Astrocyte (in vitro differentiated cells and primary cell): ENCODE data around the gene PDCD1. TPM values are rescaled to one million over a fixed set of nuclear protein-coding genes. Genes with fewer than 3 reads are reported as not detected.
"Not testable (repeated sequence)": the region's sequence is repeated elsewhere in the genome, so short reads cannot be mapped to it uniquely, and the experiment has no call there.

ENCODE experiments used
- DNase-seq: peaks from one replicate; pipeline ENCODE4 v3.0.0-alpha.2; 2010; ENCODE audit warnings: low read depth
- FAIRE-seq: peaks from 2 replicates; lab custom pipeline; 2011; peaks lifted over from hg19 to GRCh38; lab: Jason Lieb, UNC
- H2AFZ ChIP-seq: 2 replicates; pipeline ENCODE4 v1.6.0; 2012; ENCODE audit warnings: low read depth, low read length, inconsistent platforms
- H3K27ac ChIP-seq: 2 replicates; pipeline ENCODE4 v1.5.1; 2011; ENCODE audit warnings: low read depth, low read length, inconsistent platforms
- H3K27me3 ChIP-seq: 2 replicates; pipeline ENCODE4 v1.6.0; 2011; ENCODE audit warnings: low read length, inconsistent platforms; ENCODE audit not compliant: insufficient read depth
- H3K36me3 ChIP-seq: 2 replicates; pipeline ENCODE4 v1.5.1; 2011; ENCODE audit warnings: low read length, inconsistent platforms; ENCODE audit not compliant: insufficient read depth
- H3K4me1 ChIP-seq: 2 replicates; pipeline ENCODE4 v1.5.1; 2011; ENCODE audit warnings: low read length, inconsistent platforms; ENCODE audit not compliant: insufficient read depth
- H3K4me2 ChIP-seq: 2 replicates; pipeline ENCODE4 v1.6.0; 2012; ENCODE audit warnings: low read length, inconsistent platforms
- H3K4me3 ChIP-seq: 2 replicates; pipeline ENCODE4 v1.5.1; 2011; ENCODE audit warnings: low read depth, mild to moderate bottlenecking, low read length, inconsistent platforms; ENCODE audit not compliant: insufficient read depth
- H3K79me2 ChIP-seq: 2 replicates; pipeline ENCODE4 v1.6.0; 2012; ENCODE audit warnings: mild to moderate bottlenecking, low read length, inconsistent platforms; ENCODE audit not compliant: insufficient read depth
- H3K9ac ChIP-seq: 2 replicates; pipeline ENCODE4 v1.6.0; 2012; ENCODE audit warnings: mild to moderate bottlenecking, low read length, inconsistent platforms
- H3K9me3 ChIP-seq: 2 replicates; pipeline ENCODE4 v1.5.1; 2012; ENCODE audit warnings: low read depth, mild to moderate bottlenecking, low read length, inconsistent platforms; ENCODE audit not compliant: insufficient read depth
- H4K20me1 ChIP-seq: 2 replicates; pipeline ENCODE4 v1.6.0; 2012; ENCODE audit warnings: low read length, inconsistent platforms; ENCODE audit not compliant: insufficient read depth
- H3K27ac Mint-ChIP-seq: one replicate; pipeline ENCODE4 v1.8.0; 2021; ENCODE audit warnings: mild to moderate bottlenecking, mixed read lengths; ENCODE audit not compliant: unreplicated experiment
- H3K27me3 Mint-ChIP-seq: one replicate; pipeline ENCODE4 v1.8.0; 2021; ENCODE audit warnings: low read depth, mixed read lengths; ENCODE audit not compliant: unreplicated experiment
- H3K36me3 Mint-ChIP-seq: one replicate; pipeline ENCODE4 v1.8.0; 2021; ENCODE audit warnings: low read depth, mixed read lengths; ENCODE audit not compliant: unreplicated experiment
- H3K4me1 Mint-ChIP-seq: one replicate; pipeline ENCODE4 v1.8.0; 2021; ENCODE audit warnings: low read depth, mixed read lengths; ENCODE audit not compliant: unreplicated experiment
- H3K4me3 Mint-ChIP-seq: one replicate; pipeline ENCODE4 v1.8.0; 2021; ENCODE audit warnings: mild to moderate bottlenecking, moderate library complexity, mixed read lengths; ENCODE audit not compliant: unreplicated experiment
- H3K9me3 Mint-ChIP-seq: one replicate; pipeline ENCODE4 v1.8.0; 2021; ENCODE audit warnings: mild to moderate bottlenecking, mixed read lengths; ENCODE audit not compliant: unreplicated experiment
- EZH2 ChIP-seq: IDR thresholded peaks from 2 replicates; pipeline ENCODE4 v1.6.1; 2012; ENCODE audit warnings: mild to moderate bottlenecking, low read length, inconsistent platforms; ENCODE audit not compliant: insufficient read depth
- total RNA-seq: library from RNA; stranded (reverse); gene quantifications from 2 replicates; pipeline ENCODE4 v1.2.1, GENCODE V29; 2021
- TF ChIP-seq, protein P1 (sequence below): IDR thresholded peaks from 2 replicates; pipeline ENCODE4 v1.5.1; 2011; ENCODE audit warnings: low read depth, mild to moderate bottlenecking, inconsistent platforms, low read length, moderate library complexity; ENCODE audit not compliant: insufficient read depth

Gene PDCD1
- total RNA-seq, 1 donor from 2014 or later, result not detected

- H3K27ac ChIP-seq, result no peak overlapping the region
- Mint-ChIP-seq H3K27ac (no peak overlapping the region), H3K9me3 (peaks cover 11% of the 10 kb centered on the region), H3K27me3 (peaks cover 18% of the 10 kb centered on the region), H3K36me3 (no peaks in the 10 kb centered on the region), H3K4me1 (peaks cover 5% of the 10 kb centered on the region), H3K4me3 (no peak overlapping the region)
- H3K4me3 ChIP-seq, result no peak overlapping the region
- no peaks in the 10 kb centered on the region for H3K4me1 ChIP-seq
- no peaks in the 10 kb centered on the region for H3K79me2 ChIP-seq
- FAIRE-seq (no peak), DNase-seq (peak; percentile 68)
- TF ChIP-seq, protein P1, sequence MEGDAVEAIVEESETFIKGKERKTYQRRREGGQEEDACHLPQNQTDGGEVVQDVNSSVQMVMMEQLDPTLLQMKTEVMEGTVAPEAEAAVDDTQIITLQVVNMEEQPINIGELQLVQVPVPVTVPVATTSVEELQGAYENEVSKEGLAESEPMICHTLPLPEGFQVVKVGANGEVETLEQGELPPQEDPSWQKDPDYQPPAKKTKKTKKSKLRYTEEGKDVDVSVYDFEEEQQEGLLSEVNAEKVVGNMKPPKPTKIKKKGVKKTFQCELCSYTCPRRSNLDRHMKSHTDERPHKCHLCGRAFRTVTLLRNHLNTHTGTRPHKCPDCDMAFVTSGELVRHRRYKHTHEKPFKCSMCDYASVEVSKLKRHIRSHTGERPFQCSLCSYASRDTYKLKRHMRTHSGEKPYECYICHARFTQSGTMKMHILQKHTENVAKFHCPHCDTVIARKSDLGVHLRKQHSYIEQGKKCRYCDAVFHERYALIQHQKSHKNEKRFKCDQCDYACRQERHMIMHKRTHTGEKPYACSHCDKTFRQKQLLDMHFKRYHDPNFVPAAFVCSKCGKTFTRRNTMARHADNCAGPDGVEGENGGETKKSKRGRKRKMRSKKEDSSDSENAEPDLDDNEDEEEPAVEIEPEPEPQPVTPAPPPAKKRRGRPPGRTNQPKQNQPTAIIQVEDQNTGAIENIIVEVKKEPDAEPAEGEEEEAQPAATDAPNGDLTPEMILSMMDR, result no peak
- TF ChIP-seq EZH2, result no peak
- H3K9me3 ChIP-seq, result no peaks in the 10 kb centered on the region
- no peaks in the 10 kb centered on the region for H3K36me3 ChIP-seq
- peaks cover 24% of the 10 kb centered on the region for H3K27me3 ChIP-seq
- H3K9ac ChIP-seq, result no peak overlapping the region
- peak overlapping the region; percentile 53 for H3K4me2 ChIP-seq
- no peak overlapping the region for H2AFZ ChIP-seq
- H4K20me1 ChIP-seq, result no peaks in the 10 kb centered on the region
These were observed 25.5 kb downstream of the PDCD1 start for GRCh38 chr2:241833101-241833663.

GRCh38 chr2:241827394-241827793 lies 31.3 kb downstream of the PDCD1 start:
- no peak overlapping the region for H3K27ac Mint-ChIP-seq
- H3K4me2 ChIP-seq, result no peak overlapping the region
- peaks cover 27% of the 10 kb centered on the region for H3K27me3 Mint-ChIP-seq
- H3K9me3 Mint-ChIP-seq, result peaks cover 32% of the 10 kb centered on the region
- H3K4me3 ChIP-seq, result no peak overlapping the region
- H3K27me3 ChIP-seq, result peaks cover 4% of the 10 kb centered on the region
- no peaks in the 10 kb centered on the region for H4K20me1 ChIP-seq
- H3K9me3 ChIP-seq, result peaks cover 13% of the 10 kb centered on the region
- DNase-seq (no peak), FAIRE-seq (no peak)
- no peak overlapping the region for H3K27ac ChIP-seq
- H3K4me1 ChIP-seq, result no peaks in the 10 kb centered on the region
- H2AFZ ChIP-seq, result no peak overlapping the region
- no peak overlapping the region for H3K9ac ChIP-seq
- peaks cover 1% of the 10 kb centered on the region for H3K36me3 Mint-ChIP-seq
- no peak overlapping the region for H3K4me3 Mint-ChIP-seq
- H3K36me3 ChIP-seq, result no peaks in the 10 kb centered on the region
- TF ChIP-seq EZH2, result no peak
- TF ChIP-seq, protein P1, result no peak
- no peaks in the 10 kb centered on the region for H3K4me1 Mint-ChIP-seq
- no peaks in the 10 kb centered on the region for H3K79me2 ChIP-seq

DNA sequence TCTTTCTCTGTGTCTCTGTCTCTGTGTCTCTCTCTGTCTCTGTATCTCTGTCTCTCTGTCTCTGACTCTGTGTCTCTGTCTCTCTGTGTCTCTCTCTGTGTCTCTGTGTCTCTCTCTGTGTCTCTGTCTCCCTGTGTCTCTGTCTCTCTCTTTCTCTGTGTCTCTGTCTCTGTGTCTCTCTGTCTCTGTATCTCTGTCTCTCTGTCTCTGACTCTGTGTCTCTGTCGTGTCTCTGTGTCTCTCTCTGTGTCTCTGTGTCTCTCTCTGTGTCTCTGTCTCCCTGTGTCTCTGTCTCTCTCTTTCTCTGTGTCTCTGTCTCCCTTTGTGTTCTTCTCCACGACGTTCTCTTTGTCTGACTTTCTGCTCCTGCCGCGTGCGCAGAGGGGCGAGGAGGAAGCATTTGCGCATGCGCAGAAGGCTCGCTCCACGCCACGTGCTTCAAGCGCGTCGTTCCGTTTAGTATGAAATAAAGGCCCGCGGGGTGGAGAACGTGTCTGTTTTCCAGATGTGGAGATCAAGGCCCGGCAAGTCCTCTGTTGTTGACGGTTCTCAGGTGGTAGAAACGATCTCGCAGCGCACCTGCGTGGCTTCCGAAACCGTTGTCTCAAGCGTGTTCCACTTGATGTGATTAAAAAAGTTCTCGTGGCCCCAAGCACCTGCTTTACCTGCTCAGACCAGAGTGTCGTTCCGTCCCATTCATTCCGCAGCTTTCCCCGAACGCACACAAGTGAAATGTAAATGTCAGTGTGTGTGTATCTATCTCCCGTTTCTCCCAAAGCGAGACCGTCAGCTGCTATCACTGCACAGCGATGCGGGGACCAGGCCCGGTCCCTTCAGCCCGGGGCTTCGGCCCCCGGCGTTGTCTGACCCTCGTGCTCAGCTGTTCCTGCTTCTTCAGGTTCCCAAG lies 34.9 kb downstream of the PDCD1 start:
- H3K27me3 ChIP-seq, FAIRE-seq, H3K4me1 ChIP-seq, H3K27ac Mint-ChIP-seq, H4K20me1 ChIP-seq, H3K36me3 ChIP-seq, H3K36me3 Mint-ChIP-seq, H3K4me2 ChIP-seq, DNase-seq, H2AFZ ChIP-seq, H3K9ac ChIP-seq, H3K27ac ChIP-seq, H3K79me2 ChIP-seq, H3K4me3 ChIP-seq, H3K4me3 Mint-ChIP-seq, H3K4me1 Mint-ChIP-seq: not testable (repeated sequence)
- peaks cover 33% of the 10 kb centered on the region for H3K27me3 Mint-ChIP-seq
- H3K9me3 Mint-ChIP-seq, result peaks cover 25% of the 10 kb centered on the region
- H3K9me3 ChIP-seq, result peaks cover 13% of the 10 kb centered on the region
